Measurements from ENCODE around the gene ZFHX3.

Gene ZFHX3

DNA sequence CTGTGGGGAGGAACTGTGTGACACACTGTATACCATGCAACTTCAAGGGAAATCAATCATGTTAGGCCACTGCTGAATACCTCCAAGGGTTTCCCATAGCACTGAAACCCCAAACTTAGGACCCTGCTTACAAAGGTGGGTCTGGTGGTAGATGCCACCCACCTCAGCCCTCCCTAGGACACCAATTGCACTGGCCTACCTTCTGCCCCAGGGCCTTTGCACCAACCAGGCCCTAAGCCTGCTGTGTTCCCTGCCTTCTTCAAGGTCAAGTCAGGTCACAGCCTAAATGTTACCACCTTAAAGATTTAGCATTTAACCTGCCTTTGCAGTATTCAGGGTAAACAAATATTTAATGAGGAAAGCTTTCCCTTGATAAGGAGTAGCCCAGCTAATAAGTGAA, 185.8 kb downstream of the ZFHX3 start:
- no peak for DNase-seq

DNA sequence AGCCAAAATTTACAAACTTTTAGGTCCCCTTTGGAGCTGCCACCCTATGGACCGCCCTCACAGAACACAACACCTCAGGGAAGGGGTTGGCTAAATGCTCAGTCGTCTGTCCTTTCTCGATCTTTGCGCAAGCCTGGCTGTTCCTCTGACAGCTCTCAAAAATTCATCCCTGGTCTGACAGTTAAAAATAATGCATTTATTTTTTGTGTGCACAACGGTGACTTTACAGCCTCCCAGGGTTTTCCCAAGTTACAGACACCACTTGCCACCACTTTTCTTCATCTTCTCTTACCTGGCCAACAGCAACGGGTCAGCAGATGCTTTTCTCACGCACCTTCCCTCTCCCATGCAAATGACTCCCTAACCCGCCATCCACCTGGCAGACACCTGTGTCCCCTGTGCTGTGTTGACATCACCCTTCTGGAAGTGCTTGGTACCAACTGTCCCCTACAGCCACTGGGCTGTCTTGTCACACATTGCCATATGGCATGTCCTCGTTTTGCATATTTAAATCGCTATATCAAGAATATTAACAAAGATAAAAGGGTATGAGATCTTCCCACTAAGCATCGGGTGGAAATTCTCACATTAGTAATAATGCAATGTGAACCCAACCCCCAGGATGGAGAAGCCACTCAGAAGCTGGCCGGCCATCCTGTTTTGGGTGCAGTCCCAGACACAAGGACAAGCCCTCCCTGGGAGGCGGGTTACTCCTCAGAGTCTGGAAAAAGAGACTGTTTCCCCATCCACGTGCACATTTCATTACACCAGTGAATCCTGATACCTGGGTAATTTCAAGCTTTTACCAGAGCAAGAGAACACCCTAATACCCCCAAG, 187.0 kb downstream of the ZFHX3 start:
- DNase-seq, result no peak

DNA sequence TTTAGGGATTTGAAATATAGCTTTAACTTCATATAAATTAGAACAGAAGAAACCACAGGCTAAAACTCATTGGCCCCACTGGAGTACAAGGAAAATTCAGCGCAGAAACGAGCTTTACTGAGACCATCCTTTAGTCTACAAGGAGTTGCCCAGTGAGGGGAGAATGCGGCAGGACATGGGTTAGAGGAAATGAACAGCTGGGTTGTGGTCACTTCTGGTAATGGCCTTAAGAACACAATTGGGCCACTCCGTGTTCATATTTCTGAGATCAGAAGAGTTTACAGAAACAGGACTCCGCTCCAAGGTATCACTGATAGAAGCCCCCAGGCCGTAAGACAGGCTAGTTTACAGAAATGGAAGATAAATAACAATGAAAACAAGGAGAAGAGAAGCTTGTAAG, 188.3 kb downstream of the ZFHX3 start:
- no peak for DNase-seq

DNA sequence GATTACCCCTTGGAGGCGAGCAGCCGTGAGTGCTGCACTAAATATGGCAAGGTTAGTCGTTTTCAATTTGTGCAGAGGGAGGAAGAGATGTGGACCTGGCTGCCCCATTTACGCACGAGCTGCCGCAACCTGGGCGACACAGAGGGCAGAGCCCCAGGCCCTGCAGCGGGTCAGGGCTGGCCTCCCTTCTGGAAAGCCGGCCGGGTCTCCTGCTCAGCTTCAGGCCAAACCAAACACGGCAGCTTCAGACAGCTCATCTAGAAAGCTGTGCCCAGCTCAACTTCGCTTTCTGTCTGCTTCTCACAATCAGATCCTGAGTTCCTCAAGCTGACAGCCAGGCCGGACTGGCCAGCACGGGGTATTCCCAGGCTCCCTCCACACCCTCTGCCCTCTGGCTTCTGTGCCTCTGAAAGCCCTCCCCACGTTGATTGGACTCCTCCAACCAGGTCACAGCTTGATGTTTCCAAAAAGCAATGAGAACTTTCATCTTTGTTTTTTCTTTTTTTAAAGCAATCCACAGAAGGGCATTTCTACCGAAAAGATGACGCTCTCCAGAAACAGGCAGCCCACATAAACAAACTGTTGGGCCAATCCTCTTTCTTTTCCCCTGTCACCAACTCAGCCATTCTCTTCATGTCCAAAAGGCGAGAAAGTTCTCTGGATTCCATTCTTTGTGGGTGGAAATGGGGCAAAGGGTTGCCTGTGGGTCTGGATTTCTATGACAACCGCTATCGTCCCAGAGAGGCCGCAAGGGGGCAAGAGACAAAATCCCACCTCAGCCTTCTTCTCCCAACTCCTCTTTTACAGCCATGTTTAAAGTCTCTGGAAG, 189.0 kb downstream of the ZFHX3 start:
- DNase-seq, result no peak

DNA sequence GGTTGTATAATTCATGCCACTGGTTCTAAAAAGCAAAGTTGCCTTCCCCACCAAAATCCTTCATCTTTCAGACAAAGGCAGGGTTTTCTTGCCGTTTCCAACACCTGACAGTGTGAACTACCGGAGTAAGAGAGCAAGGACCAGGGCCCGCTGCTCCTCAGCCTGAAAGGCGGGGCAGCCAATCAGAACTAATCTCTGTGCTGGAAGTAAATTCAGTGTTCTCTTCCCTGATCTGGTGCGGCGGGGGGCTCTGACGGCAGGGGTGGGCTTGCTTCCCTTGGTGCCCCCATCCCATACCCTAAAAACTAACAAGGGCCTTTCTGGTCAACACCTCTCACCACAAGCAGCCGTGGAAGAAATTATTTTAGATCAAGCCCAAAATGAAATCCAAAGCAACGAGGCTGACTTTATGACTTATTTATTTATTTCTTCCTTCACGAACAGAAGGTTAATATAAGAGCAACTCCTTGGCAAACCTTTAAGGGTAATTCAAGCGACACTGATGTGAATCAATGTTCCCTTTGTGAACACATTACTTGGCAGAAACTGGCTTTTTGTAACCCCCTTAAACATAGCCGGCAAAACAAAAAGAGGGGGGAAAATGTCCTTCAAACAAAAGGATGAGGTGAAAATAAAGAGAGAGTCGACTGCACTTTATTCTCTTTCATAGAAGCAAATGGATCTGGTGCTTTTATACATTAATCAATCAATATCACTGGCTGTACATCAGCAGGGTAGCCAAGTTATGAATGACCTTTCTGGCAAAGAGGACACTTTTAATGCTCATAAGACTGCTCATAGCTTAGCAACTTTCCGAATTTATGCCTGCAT, 189.9 kb downstream of the ZFHX3 start:
- DNase-seq, result no peak

DNA sequence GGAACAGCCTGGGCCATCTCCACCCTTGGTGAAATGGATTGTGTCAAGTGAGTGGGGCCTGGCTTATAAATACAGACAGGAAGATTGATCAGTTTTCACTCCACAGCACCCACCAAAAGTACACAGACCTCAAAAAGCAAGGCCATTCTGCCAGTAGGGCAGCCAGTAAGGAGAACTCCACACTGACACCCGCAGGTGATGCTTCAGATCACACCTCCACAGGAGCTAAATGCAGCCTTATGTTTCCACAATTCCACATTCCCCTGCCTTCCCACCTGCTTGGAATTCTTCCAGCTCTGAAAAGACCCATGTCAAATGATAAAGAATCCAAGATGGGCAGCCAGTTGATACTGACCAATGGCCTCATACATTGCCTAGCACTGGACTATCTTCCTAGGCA, 191.1 kb downstream of the ZFHX3 start:
- peak in 1 of 5 experiments; percentile 17 for DNase-seq

DNA sequence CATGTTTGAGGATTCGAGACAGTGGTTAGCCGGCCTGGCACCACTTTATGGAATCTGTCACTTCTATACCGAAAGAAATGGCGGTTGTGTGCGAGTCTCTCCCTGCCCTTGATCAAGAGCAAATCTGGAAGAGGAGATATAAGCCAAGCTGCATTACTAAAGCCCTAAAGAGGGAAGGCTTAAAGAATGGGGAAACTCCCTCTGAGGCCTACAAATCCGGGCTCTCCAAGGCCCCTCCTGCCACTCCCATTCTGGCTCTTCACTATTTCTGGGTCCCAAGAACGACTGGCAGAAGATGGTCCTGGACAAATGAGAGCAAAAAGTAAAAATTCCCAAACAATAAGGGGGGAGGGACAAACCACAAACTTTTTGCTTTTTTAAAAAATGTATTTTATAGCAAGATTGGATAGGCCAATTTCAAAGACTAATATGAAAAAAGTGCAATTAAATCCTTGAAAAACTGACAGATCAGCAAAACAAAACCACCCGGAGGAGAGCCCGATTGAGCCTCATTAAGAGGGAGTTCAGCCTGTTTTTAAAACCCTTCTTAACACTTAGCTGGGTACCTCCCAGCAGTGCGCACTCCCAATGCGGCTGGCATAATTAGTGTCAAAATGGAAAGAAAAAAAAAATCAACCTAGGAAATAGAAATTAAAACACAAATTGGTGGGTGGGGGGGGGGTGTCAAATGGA, 193.5 kb downstream of the ZFHX3 start:
- no peak for DNase-seq

DNA sequence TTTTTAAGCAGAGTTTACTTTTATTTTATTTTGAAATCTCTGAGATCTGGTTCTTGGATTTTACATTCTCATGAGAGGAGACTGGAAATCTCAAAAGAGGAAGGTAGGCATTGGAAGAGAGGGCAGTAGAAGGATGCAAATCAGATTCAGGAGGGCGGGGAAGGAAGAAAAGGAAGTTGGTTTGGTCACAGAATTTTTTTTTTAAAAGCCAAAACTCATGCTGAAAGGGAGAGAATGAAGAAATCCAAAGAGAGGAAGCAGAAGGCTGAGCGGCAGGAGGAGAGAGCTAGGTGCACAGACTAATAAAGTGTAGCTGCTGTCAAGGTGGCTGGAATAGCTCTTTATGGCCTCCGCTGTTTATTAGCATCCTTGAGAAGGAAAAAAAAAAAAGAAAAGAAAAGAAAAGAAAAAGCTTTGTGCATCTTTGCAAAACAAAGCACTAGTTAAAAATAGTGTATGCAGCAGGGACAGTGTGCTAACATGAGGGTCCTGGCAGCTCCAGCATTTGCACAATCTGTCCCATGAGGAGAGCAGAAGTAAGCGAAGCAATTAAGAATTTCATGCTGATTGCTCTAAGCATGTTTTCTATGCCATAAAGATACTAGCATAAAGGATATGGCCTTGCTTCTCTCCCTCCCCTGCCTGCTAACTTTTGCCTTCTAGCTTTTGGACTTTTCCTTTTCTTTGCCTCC, 194.2 kb downstream of the ZFHX3 start:
- no peak for DNase-seq

DNA sequence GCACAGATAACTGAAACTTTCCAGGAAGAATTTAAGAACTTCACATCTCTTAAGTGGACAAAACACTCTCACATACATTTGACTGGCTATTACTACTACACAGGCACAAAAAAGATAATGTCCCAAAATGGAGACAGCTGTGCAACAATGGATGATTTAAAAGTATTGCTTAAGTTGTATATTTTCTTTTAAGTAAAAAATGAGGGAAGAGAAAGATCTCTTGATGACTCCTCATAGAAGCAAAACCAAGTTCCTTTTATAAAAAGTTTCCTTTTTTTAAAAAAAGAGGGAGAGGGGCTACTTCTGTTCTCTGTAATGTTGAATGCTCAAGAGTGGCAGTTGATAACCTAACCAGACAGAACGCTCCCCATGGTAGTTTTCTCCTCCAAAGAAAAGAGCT, 195.5 kb downstream of the ZFHX3 start:
- DNase-seq, result no peak

DNA sequence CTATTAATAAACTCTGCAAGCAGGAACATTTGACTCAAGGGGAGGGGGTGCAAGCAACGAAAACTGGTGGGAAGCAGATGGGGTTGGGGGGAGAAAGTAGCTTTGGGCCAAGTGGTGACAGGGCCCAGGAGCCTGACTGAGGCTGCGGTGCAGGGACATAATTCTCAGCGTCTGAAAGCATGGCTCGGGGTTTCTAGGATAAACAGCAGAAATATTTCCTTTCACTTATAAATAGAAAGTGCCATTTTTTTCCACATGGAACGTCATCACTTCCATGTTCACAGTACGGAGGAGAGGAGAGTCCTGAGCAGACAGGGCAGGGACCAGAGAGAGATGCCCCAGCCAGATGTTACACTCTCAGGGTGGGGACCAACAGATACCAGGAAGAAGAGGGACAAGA, 197.1 kb downstream of the ZFHX3 start:
- no peak for DNase-seq

DNA sequence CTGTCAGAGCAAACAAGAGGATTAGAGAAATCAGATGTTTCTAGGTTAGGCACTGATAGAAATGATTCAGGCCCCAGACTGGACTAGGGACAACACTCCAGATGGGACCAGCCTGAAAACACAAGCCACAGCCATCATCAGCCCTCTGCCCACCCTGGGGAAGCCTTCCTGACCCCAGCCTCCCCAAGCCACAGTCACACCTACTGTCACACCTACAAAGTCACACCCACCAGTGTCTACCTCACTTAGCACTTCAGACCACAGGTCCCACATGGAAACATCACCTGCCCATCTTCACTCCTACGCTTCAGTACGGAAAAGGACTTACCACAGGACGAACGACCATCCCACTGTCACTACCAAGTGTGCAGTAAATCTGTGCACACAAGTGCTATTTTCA, 197.9 kb downstream of the ZFHX3 start:
- no peak for DNase-seq

DNA sequence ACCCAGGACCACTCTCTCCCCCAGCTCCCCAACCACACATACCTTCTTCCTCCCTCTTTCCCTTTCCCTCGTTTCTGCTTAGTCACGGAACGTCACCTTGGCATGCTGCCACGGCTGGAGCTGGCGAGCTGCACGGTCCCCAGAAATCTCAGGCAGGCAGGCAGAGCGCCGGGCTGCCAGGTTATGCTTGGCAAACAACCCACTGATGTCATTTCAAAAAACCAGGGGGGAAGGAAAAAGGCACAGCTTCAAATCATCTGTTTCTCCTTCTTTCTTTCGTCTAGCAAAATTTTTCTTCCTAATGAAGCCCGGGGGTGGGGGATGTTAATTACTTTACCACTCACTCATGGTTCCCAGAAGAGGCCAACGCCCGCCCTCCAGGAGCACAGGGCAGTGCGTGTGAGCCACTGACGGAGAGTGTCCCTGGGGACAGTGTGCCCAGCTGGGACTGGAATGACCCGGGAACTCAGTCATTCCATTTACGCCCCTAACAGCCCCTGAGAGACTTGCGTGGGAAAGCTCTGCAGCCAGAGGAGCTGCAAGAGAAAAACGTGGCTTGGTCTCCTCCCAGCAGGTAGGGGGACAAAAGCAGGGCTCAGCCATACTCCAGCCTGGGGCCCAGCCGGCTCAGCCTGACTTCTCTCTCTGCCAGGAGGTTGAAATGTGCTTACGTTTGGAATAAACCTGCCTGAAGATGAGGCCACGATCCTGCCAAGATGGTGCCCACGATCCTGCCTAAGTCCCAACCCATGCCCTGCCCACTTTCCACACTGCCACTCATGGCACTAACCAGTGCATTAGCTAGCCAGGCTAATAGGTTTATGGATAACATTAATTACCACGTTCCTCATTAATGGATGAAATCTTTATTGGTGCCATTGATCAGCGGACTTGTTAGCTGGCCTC, 198.9 kb downstream of the ZFHX3 start:
- no peak for DNase-seq

DNA sequence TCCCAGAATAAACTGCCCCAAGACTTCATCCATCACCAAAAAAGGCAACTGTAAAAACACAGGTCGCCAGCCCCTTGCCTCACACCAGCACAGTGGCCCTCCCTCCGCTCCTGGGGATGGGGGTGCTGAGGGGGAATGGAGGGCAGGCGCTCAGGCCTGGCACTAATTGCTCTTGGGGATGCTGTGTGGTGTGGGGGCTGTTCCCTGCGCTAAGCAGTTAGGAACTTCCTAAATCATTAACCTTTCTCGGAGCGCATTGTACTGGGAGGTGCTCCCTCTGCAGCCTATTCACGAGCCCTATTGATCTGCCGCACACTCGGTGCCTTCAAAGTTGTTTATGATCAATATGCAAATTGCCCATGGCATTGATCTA, 199.9 kb downstream of the ZFHX3 start:
- no peak for DNase-seq

DNA sequence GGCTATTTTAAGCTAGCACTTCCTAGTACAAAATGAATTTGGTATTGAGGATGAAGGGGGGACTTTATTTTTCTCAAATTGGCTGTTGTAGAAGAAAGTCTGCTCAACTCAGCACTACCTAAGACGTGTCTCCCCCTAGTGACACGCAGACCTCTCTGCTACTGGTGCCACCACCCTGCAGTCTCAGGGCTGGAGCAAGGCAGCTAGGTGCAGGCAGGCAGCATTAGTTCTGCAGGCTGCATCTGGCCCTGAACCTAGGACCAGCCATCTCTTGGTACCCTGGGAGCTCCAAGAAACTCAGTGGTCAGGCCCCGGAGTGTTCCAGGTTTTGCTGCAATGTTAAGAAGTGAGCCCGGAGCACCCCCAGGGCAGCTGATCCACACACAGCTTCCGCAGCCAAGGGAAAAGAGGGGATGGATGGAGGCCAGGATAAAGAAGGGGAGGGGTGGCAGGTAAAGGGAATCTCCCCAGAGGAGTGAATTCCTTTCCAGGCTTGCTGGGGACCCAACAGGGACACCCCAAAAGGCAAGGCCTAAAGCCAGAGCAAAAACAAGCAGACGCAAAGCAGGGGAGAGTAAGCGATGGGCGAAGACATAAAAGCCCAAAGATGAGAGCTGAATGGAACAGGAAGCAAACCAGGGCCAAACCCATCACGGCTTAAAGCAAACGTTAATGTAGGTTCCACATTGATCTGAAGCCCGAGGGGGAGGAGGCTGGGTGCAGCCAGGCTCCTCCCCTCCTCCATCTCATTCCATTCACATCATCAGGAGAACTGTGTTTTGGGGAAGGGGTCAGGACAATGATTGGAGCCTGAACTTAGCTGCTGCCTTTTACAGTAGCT, 200.5 kb downstream of the ZFHX3 start:
- peak in 1 of 5 experiments; percentile 35 for DNase-seq

DNA sequence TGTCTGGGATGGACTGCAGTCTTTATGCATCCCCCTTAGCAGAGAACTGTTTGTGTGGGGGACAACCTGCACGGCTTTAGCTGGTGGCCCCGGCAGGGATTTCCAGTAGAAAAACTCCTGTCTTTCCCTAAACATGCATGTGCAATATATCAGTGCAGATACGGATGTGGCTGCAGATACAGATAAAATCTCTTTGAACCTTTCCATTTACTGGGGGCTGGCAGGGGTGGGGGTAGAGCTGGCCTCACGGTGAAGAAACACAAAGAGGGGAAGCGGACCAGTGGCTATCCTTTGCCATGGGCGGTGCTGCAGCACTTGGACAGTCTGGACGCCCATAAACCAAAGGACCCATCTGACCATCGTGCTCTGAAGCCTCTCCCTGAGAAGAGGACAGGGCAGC, 201.3 kb downstream of the ZFHX3 start:
- DNase-seq, result no peak

DNA sequence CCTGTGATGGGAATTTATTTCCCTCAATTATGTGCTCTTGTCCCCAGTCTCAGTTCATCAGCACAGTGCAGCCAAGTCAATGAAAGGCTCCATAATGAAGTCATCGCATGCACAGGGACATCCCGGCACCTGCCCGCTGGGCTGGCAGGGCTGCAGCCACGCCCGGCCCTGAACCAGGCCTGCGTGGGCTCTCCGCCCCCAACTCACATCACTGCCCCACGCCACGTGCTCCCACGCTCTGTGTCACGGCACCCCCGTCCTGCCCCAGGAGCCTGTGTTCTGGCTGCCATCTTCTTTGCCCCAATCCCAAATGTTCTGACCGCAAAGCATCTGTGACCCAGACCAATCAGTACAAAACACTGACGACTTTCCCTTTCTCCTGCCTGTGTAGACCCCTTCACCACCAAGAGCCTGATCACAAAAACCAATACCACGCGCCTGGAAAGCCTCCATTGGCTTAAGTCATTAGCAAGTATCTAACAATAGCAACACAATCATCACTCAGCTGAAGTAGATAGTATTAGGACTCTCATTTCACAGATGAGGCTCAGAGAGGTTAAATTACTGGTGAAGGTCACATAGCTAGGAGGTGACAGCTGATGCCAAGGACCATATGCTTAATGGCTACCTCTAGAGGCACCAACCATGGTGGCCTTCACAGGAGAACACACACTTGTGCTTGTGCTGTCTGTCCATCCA, 202.5 kb downstream of the ZFHX3 start:
- DNase-seq, result no peak

DNA sequence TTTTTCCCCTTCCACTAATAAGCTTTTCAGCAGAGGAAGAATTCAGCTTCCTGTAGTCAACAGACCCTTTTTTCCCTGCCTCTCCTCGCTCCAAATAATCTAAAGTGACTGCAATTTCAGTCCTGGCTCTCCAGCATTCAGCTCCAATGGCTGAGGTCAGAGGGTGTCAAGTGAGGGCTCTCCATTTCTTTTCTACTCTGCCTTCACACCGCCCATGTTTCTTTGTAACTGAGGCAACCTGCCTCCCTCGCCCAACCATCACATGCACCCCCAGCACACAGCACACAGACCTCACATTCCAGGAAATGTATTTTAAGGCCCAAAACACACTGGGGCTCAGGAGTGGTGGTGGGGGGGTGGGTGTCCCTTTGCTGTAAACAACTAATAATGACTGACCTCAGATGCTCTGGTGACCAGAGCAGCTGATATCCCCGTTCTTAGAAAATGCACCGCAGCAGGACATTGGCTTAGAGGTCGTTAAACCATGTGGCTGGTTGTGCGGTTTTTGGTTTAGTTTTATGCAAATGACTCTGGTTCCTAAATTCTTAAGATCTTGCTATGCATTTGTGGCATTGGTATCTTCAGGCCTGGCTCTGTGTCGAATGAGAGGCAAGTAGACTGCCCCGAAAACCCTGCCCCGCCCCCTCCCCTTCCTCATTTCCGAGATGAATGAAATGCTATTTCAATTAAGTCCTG, 203.6 kb downstream of the ZFHX3 start:
- peak in 1 of 5 experiments; percentile 22 for DNase-seq

DNA sequence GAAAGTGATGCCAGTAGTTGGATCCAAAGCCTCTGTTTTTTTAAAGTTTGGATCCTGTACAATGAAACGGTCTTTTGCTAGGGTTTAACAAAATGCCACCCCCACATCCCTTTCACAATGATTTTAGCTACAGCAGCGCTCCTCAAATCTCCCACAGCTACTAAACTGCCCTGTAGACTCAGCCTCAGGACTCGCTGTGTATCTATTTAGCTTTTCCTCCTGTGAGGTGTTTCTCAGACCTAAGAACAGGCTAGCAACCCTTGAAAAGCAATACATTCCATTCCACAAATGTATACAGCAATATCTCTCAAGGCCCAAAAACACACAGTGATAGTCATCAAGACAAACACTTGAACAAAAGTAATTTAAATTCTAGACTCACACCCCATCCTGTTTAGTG, 206.4 kb downstream of the ZFHX3 start:
- no peak for DNase-seq
